ENCODE measurements around the gene XRCC6.

DNA sequence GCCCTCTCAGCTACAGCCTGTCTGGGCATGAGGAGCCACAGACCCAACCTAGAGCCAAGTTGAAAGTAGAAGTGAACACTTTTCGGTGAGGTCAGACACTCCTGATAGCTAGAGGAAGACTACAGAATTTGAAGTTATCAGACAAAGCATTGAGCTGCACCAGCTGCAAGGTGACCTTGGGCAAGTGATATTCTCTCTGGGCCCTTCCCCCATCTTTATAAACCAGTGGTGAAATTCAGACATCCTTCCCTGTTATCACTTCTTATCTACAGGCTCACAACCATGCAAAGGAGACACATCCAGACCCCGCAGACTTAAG is 23.5 kb upstream of the XRCC6 start:
- no peak for TF ChIP-seq CTCF (conservative IDR thresholded peaks at IDR 0.05; ENCODE audit: low read length)
- no peak for TF ChIP-seq EZH2phosphoT487 (IDR thresholded peaks at IDR 0.05; ENCODE audit: borderline replicate concordance)

Data from Loucy (cell line).